ENCODE measurements around the gene CELF2.

The CELF2 gene

GRCh38 chr10:11186374-11186773 is 168.7 kb downstream of the CELF2 start:
- peaks cover 0 to 3% of the 10 kb centered on the region in 2 donors for H3K9me3 ChIP-seq (ENCODE audit: control insufficient read depth in 1 of 2, low read length in 2 of 2)
- H3K4me1 ChIP-seq (ENCODE audit: control insufficient read depth in 1 of 2, insufficient read depth in 2 of 2, low read length in 2 of 2) = peaks cover 3 to 11% of the 10 kb centered on the region in 2 donors
- no peaks in the 10 kb centered on the region for H3K27me3 ChIP-seq (ENCODE audit: control insufficient read depth in 1 of 2, insufficient read depth in 2 of 2, low read length in 2 of 2)
- no peak overlapping the region for H3K27ac ChIP-seq (ENCODE audit: low read depth, low read length)
- no peak overlapping the region for H3K4me3 ChIP-seq (ENCODE audit: low read depth in 1 of 2, low read length in 2 of 2)
- H3K9ac ChIP-seq (ENCODE audit: low read depth in 1 of 2, low read length in 2 of 2) = no peak overlapping the region
- no peaks in the 10 kb centered on the region for H3K36me3 ChIP-seq (ENCODE audit: control insufficient read depth in 1 of 2, insufficient read depth in 2 of 2, low read length in 2 of 2)

GRCh38 chr10:11189582-11190376 is 172.1 kb downstream of the CELF2 start:
- H3K9ac ChIP-seq (ENCODE audit: low read depth in 1 of 2, low read length in 2 of 2) = no peak overlapping the region
- peaks cover 0 to 3% of the 10 kb centered on the region in 2 donors for H3K9me3 ChIP-seq (ENCODE audit: control insufficient read depth in 1 of 2, low read length in 2 of 2)
- H3K27ac ChIP-seq (ENCODE audit: low read depth, low read length) = no peak overlapping the region
- no peak overlapping the region for H3K4me3 ChIP-seq (ENCODE audit: low read depth in 1 of 2, low read length in 2 of 2)
- H3K36me3 ChIP-seq (ENCODE audit: control insufficient read depth in 1 of 2, insufficient read depth in 2 of 2, low read length in 2 of 2) = no peaks in the 10 kb centered on the region
- H3K27me3 ChIP-seq (ENCODE audit: control insufficient read depth in 1 of 2, insufficient read depth in 2 of 2, low read length in 2 of 2) = no peaks in the 10 kb centered on the region
- H3K4me1 ChIP-seq (ENCODE audit: control insufficient read depth in 1 of 2, insufficient read depth in 2 of 2, low read length in 2 of 2) = peaks cover 8 to 11% of the 10 kb centered on the region in 2 donors

- H3K36me3 ChIP-seq (ENCODE audit: control insufficient read depth in 1 of 2, insufficient read depth in 2 of 2, low read length in 2 of 2) = no peaks in the 10 kb centered on the region
- no peak overlapping the region for H3K27ac ChIP-seq (ENCODE audit: low read depth, low read length)
- no peak overlapping the region for H3K4me3 ChIP-seq (ENCODE audit: low read depth in 1 of 2, low read length in 2 of 2)
- no peak overlapping the region for H3K9ac ChIP-seq (ENCODE audit: low read depth in 1 of 2, low read length in 2 of 2)
- no peaks in the 10 kb centered on the region for H3K9me3 ChIP-seq (ENCODE audit: control insufficient read depth in 1 of 2, low read length in 2 of 2)
- peaks cover 8 to 11% of the 10 kb centered on the region in 2 donors for H3K4me1 ChIP-seq (ENCODE audit: control insufficient read depth in 1 of 2, insufficient read depth in 2 of 2, low read length in 2 of 2)
- H3K27me3 ChIP-seq (ENCODE audit: control insufficient read depth in 1 of 2, insufficient read depth in 2 of 2, low read length in 2 of 2) = no peaks in the 10 kb centered on the region
Measured at GRCh38 chr10:11191190-11191589, 173.5 kb downstream of the CELF2 start.

- H3K36me3 ChIP-seq (ENCODE audit: control insufficient read depth in 1 of 2, insufficient read depth in 2 of 2, low read length in 2 of 2) = no peaks in the 10 kb centered on the region
- no peak overlapping the region for H3K9ac ChIP-seq (ENCODE audit: low read depth in 1 of 2, low read length in 2 of 2)
- no peak overlapping the region for H3K27ac ChIP-seq (ENCODE audit: low read depth, low read length)
- H3K9me3 ChIP-seq (ENCODE audit: control insufficient read depth in 1 of 2, low read length in 2 of 2) = no peaks in the 10 kb centered on the region
- no peak overlapping the region for H3K4me3 ChIP-seq (ENCODE audit: low read depth in 1 of 2, low read length in 2 of 2)
- no peaks in the 10 kb centered on the region for H3K27me3 ChIP-seq (ENCODE audit: control insufficient read depth in 1 of 2, insufficient read depth in 2 of 2, low read length in 2 of 2)
- peaks cover 8 to 11% of the 10 kb centered on the region in 2 donors for H3K4me1 ChIP-seq (ENCODE audit: control insufficient read depth in 1 of 2, insufficient read depth in 2 of 2, low read length in 2 of 2)
Measured at GRCh38 chr10:11191678-11192077, 174.0 kb downstream of the CELF2 start.

- H3K4me1 ChIP-seq (ENCODE audit: control insufficient read depth in 1 of 2, insufficient read depth in 2 of 2, low read length in 2 of 2) = peaks cover 13 to 15% of the 10 kb centered on the region in 2 donors
Measured at GRCh38 chr10:11192304-11193000, 174.8 kb downstream of the CELF2 start.

GRCh38 chr10:11193001-11193551 is 175.4 kb downstream of the CELF2 start:
- H3K9me3 ChIP-seq (ENCODE audit: control insufficient read depth in 1 of 2, low read length in 2 of 2) = no peaks in the 10 kb centered on the region
- H3K36me3 ChIP-seq (ENCODE audit: control insufficient read depth in 1 of 2, insufficient read depth in 2 of 2, low read length in 2 of 2) = no peaks in the 10 kb centered on the region
- H3K9ac ChIP-seq (ENCODE audit: low read depth in 1 of 2, low read length in 2 of 2) = no peak overlapping the region
- H3K27ac ChIP-seq (ENCODE audit: low read depth, low read length) = no peak overlapping the region
- H3K27me3 ChIP-seq (ENCODE audit: control insufficient read depth in 1 of 2, insufficient read depth in 2 of 2, low read length in 2 of 2) = no peaks in the 10 kb centered on the region
- H3K4me1 ChIP-seq (ENCODE audit: control insufficient read depth in 1 of 2, insufficient read depth in 2 of 2, low read length in 2 of 2) = peaks cover 15 to 19% of the 10 kb centered on the region in 2 donors
- H3K4me3 ChIP-seq (ENCODE audit: low read depth in 1 of 2, low read length in 2 of 2) = no peak overlapping the region

More at GRCh38 chr10:11192304-11193000, 174.8 kb downstream of the CELF2 start:
- Histone ChIP-seq H3K27ac (ENCODE audit: low read depth, low read length) (no peak overlapping the region), H3K9me3 (ENCODE audit: control insufficient read depth in 1 of 2, low read length in 2 of 2) (no peaks in the 10 kb centered on the region), H3K9ac (ENCODE audit: low read depth in 1 of 2, low read length in 2 of 2) (no peak overlapping the region), H3K4me3 (ENCODE audit: low read depth in 1 of 2, low read length in 2 of 2) (no peak overlapping the region), H3K36me3 (ENCODE audit: control insufficient read depth in 1 of 2, insufficient read depth in 2 of 2, low read length in 2 of 2) (no peaks in the 10 kb centered on the region), H3K27me3 (ENCODE audit: control insufficient read depth in 1 of 2, insufficient read depth in 2 of 2, low read length in 2 of 2) (no peaks in the 10 kb centered on the region)

GRCh38 chr10:11194859-11195586 is 177.4 kb downstream of the CELF2 start:
- no peak overlapping the region for H3K27ac ChIP-seq (ENCODE audit: low read depth, low read length)
- H3K4me3 ChIP-seq (ENCODE audit: low read depth in 1 of 2, low read length in 2 of 2) = no peak overlapping the region
- no peaks in the 10 kb centered on the region for H3K27me3 ChIP-seq (ENCODE audit: control insufficient read depth in 1 of 2, insufficient read depth in 2 of 2, low read length in 2 of 2)
- no peaks in the 10 kb centered on the region for H3K36me3 ChIP-seq (ENCODE audit: control insufficient read depth in 1 of 2, insufficient read depth in 2 of 2, low read length in 2 of 2)
- H3K4me1 ChIP-seq (ENCODE audit: control insufficient read depth in 1 of 2, insufficient read depth in 2 of 2, low read length in 2 of 2) = peaks cover 15 to 28% of the 10 kb centered on the region in 2 donors
- no peaks in the 10 kb centered on the region for H3K9me3 ChIP-seq (ENCODE audit: control insufficient read depth in 1 of 2, low read length in 2 of 2)
- H3K9ac ChIP-seq (ENCODE audit: low read depth in 1 of 2, low read length in 2 of 2) = no peak overlapping the region

- Histone ChIP-seq H3K9me3 (ENCODE audit: control insufficient read depth in 1 of 2, low read length in 2 of 2) (no peaks in the 10 kb centered on the region), H3K27ac (ENCODE audit: low read depth, low read length) (no peak overlapping the region), H3K36me3 (ENCODE audit: control insufficient read depth in 1 of 2, insufficient read depth in 2 of 2, low read length in 2 of 2) (no peaks in the 10 kb centered on the region), H3K4me1 (ENCODE audit: control insufficient read depth in 1 of 2, insufficient read depth in 2 of 2, low read length in 2 of 2) (peaks cover 15 to 28% of the 10 kb centered on the region in 2 donors), H3K9ac (ENCODE audit: low read depth in 1 of 2, low read length in 2 of 2) (no peak overlapping the region), H3K27me3 (ENCODE audit: control insufficient read depth in 1 of 2, insufficient read depth in 2 of 2, low read length in 2 of 2) (no peaks in the 10 kb centered on the region), H3K4me3 (ENCODE audit: low read depth in 1 of 2, low read length in 2 of 2) (no peak overlapping the region)
Measured at GRCh38 chr10:11195623-11196022, 178.0 kb downstream of the CELF2 start.

GRCh38 chr10:11197266-11197712 is 179.6 kb downstream of the CELF2 start:
- Histone ChIP-seq H3K4me1 (ENCODE audit: control insufficient read depth in 1 of 2, insufficient read depth in 2 of 2, low read length in 2 of 2) (peaks cover 5 to 21% of the 10 kb centered on the region in 2 donors), H3K36me3 (ENCODE audit: control insufficient read depth in 1 of 2, insufficient read depth in 2 of 2, low read length in 2 of 2) (no peaks in the 10 kb centered on the region), H3K27me3 (ENCODE audit: control insufficient read depth in 1 of 2, insufficient read depth in 2 of 2, low read length in 2 of 2) (no peaks in the 10 kb centered on the region), H3K9ac (ENCODE audit: low read depth in 1 of 2, low read length in 2 of 2) (no peak overlapping the region), H3K4me3 (ENCODE audit: low read depth in 1 of 2, low read length in 2 of 2) (peak overlapping the region in 1 of 2 donors; percentile 2), H3K27ac (ENCODE audit: low read depth, low read length) (no peak overlapping the region), H3K9me3 (ENCODE audit: control insufficient read depth in 1 of 2, low read length in 2 of 2) (no peaks in the 10 kb centered on the region)
